Sciatic nerve (tissue), 2 donors: ENCODE results near the gene GGPS1. TPM values are rescaled to one million over a fixed set of nuclear protein-coding genes. Genes with fewer than 3 reads are reported as not detected.
"Not testable (repeated sequence)": the region's sequence is repeated elsewhere in the genome, so short reads cannot be mapped to it uniquely, and the experiment has no call there.

ENCODE experiments used
- ATAC-seq: fragments of 200-7000 bp; cut with Tn5 transposase; one replicate; pipeline ENCODE4 v1.9.1; 2020; ENCODE audit warnings: mild to moderate bottlenecking, moderate library complexity
- DNase-seq: peaks from one replicate; pipeline ENCODE4 v3.0.0-alpha.2; 2020; ENCODE audit warnings: low spot score
- intact Hi-C: fragments of 100-400 bp; cut with DNase I; formaldehyde crosslinking; loops from one replicate; pipeline ENCODE4 v1.14.2; 2022
- total RNA-seq: library from RNA; stranded (reverse); fragmentation: NEBNext Ultra II Directional; extraction: Animal tissue kit (Norgen Biotek cat#: 25700); gene quantifications from one replicate; pipeline ENCODE4 v1.2.1, GENCODE V29; 2021
- donor health status: DM: no; HTN: no; CAD: no.
- donor health status: DM: no; HTN: no; CAD: no.

Gene GGPS1
- total RNA-seq, 1 donor from 2014 or later, result 28.0 TPM

- ATAC-seq, result no peak
- intact Hi-C loops, result no loop called here
- DNase-seq, result no peak
Observed at GRCh38 chr1:235299169-235299858, 29.1 kb upstream of the GGPS1 start.

GRCh38 chr1:235302143-235302542, 26.2 kb upstream of the GGPS1 start:
- DNase-seq (no peak), ATAC-seq (no peak)
- intact Hi-C loops, result no loop called here

- peak; percentile 34 for ATAC-seq
- intact Hi-C loops, result no loop called here
- DNase-seq, result no peak
Observed at GRCh38 chr1:235304549-235305451, 23.6 kb upstream of the GGPS1 start.

- no peak for DNase-seq
- ATAC-seq, result peak; percentile 85
- intact Hi-C loops, result no loop called here
Observed at GRCh38 chr1:235307158-235308124, 20.9 kb upstream of the GGPS1 start.

- ATAC-seq, intact Hi-C loops, DNase-seq: not testable (repeated sequence)
Observed at GRCh38 chr1:235309206-235309605, 19.2 kb upstream of the GGPS1 start.

- DNase-seq, result no peak
- intact Hi-C loops, result no loop called here
- no peak for ATAC-seq
Observed at GRCh38 chr1:235313262-235313661, 15.1 kb upstream of the GGPS1 start.

GRCh38 chr1:235313931-235314678, 14.3 kb upstream of the GGPS1 start:
- intact Hi-C loops, result no loop called here
- ATAC-seq (no peak), DNase-seq (no peak)

- DNase-seq, result no peak
- intact Hi-C loops, result no loop called here
- ATAC-seq, result no peak
Observed at GRCh38 chr1:235315173-235315572, 13.2 kb upstream of the GGPS1 start.

- no peak for ATAC-seq
- no peak for DNase-seq
- intact Hi-C loops, result no loop called here
Observed at GRCh38 chr1:235315735-235316134, 12.6 kb upstream of the GGPS1 start.

GRCh38 chr1:235317168-235317567, 11.2 kb upstream of the GGPS1 start:
- intact Hi-C loops, result no loop called here
- no peak for ATAC-seq

GRCh38 chr1:235319255-235319654, 9.1 kb upstream of the GGPS1 start:
- intact Hi-C loops, result no loop called here
- DNase-seq (no peak), ATAC-seq (no peak)

More at GRCh38 chr1:235317168-235317567, 11.2 kb upstream of the GGPS1 start:
- DNase-seq, result no peak

- intact Hi-C loops, result no loop called here
- DNase-seq, result no peak
- ATAC-seq, result no peak
Observed at GRCh38 chr1:235320521-235321179, 7.7 kb upstream of the GGPS1 start.

- no peak for ATAC-seq
- no peak for DNase-seq
- intact Hi-C loops, result no loop called here
Observed at GRCh38 chr1:235324296-235324695, 4.1 kb upstream of the GGPS1 start.

- DNase-seq (no peak), ATAC-seq (no peak)
- intact Hi-C loops, result no loop called here
Observed at GRCh38 chr1:235325139-235325538, 3.2 kb upstream of the GGPS1 start.

GRCh38 chr1:235325854-235326253, 2.5 kb upstream of the GGPS1 start:
- intact Hi-C loops, result no loop called here
- DNase-seq, result no peak
- ATAC-seq, result no peak

GRCh38 chr1:235326719-235327558, 1.4 kb upstream of the GGPS1 start:
- peak; percentile 68 for DNase-seq
- intact Hi-C loops, result no loop called here
- no peak for ATAC-seq
